Activated CD4-positive, alpha-beta T cell treated with anti-CD3 and anti-CD28 coated beads for 1 hour (primary cell): ENCODE results near the gene ARID4A.
"Not testable (repeated sequence)": the region's sequence is repeated elsewhere in the genome, so short reads cannot be mapped to it uniquely, and the experiment has no call there.

Experiments used
- DNase-seq: peaks from one replicate; pipeline ENCODE4 v3.0.0-alpha.2; 2020

The ARID4A gene

DNA sequence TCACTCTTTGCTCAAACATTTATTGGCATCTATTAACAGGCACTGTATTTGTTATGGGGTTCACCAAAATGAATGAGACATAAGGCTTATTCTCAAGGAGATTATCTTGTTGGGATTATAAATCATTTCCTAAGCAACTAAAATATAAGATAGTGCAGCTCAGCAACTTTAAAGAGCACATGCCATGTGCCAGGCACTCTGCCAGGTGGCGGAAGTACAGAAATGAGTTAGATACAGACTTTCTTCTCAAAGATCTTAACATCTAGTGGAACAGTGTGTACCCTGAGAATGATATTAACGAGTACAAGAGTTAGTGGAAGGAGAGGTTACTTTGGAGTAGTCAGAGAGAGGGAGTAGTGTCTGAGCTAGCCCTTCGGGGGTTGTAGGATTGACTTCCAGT, 68.9 kb downstream of the ARID4A start:
- DNase-seq: no peak

GRCh38 chr14:58368956-58369355, 70.6 kb downstream of the ARID4A start:
- DNase-seq: no peak

GRCh38 chr14:58376791-58377190, 78.4 kb downstream of the ARID4A start:
- no peak for DNase-seq

GRCh38 chr14:58390830-58391229, 92.5 kb downstream of the ARID4A start:
- DNase-seq: no peak

- no peak for DNase-seq
Measured at GRCh38 chr14:58395562-58395811, 97.1 kb downstream of the ARID4A start.

- peak; percentile 55 for DNase-seq
Measured at GRCh38 chr14:58395812-58396788, 97.7 kb downstream of the ARID4A start, which contains the start of gene TOMM20L. TOMM20L (plus strand) TSS chr14:58395930; CDS start chr14:58395958, 28 bp downstream.

DNA sequence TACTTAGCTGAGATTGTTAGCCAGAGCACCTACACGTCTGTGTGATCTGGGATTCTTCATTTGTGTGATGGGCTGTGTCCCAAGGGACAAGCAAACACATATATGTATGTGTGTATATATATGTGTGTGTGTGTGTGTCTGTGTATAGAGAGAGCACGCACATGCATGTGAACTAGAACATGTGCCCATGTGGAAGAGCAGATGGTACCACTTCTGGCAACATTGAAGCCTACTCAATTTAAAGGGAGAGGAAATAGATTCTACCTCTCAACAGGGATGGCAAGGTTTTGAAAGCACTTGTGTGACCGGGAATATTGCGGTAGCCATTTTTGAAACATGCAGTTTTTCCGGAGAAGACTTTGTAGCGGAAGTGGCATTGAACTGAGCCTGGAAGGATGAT, 98.8 kb downstream of the ARID4A start:
- no peak for DNase-seq

DNA sequence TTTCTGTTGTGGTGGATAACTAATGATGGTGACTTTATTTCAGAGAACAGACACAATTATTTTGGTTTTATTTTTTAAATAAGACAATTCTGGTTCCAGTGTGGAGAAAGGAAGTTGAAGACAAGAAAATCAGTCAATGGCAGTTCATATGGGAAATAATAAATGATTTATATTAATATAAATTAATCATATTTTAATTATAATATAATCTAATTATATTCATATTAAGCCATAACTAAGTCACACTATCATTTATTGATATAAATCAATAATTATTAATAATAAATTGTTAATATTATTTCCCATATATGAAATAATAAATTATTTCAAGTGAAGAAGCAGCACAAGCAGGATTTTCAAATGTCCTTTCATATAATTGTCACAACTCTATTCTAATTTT, 100.1 kb downstream of the ARID4A start:
- no peak for DNase-seq

GRCh38 chr14:58398895-58399294, 100.5 kb downstream of the ARID4A start:
- DNase-seq: no peak

DNA sequence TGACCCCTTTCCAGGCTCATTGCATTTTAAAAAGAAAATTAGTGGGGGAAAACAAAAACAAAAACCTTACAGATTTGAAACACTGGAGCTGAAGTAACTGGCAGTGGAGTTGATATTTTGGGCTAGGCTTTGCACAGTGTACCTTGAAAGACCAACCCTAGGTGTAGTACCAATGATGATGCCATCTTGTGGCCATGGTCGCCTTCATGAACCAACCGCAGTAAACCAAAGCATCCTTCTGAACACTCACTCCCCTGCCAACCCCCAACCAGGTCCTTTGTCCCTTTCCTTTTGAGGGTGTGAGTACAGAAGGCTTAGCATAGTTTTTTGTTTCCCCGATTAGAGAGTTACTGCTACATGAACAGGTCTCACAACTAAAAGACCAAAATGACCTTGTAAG, 103.2 kb downstream of the ARID4A start:
- DNase-seq: no peak

- no peak for DNase-seq
Measured at GRCh38 chr14:58408681-58409215, 110.4 kb downstream of the ARID4A start.

- DNase-seq: no peak
Measured at GRCh38 chr14:58414845-58415244, 116.5 kb downstream of the ARID4A start.

GRCh38 chr14:58415636-58416547, 117.5 kb downstream of the ARID4A start:
- no peak for DNase-seq

- not testable (repeated sequence) for DNase-seq
Measured at GRCh38 chr14:58416934-58417333, 118.6 kb downstream of the ARID4A start.
